Activated T-cell treated with anti-CD3 and anti-CD28 coated beads, Interleukin-2, amount 50 U/mL, for 72 hours (primary cell): ENCODE measurements around the gene ALDH2. TPM values are rescaled to one million over a fixed set of nuclear protein-coding genes. Genes with fewer than 3 reads are reported as not detected.
"Not testable (repeated sequence)": the region's sequence is repeated elsewhere in the genome, so short reads cannot be mapped to it uniquely, and the experiment has no call there.

Experiments used
- ATAC-seq, 2 donors: fragments of 150-1000 bp; cut with Tn5 transposase; replicated peaks in 1 of 2; 2 replicates each; pipeline ENCODE4 v1.10.0; 2021; ENCODE audit warnings: moderate library complexity in 2 of 2, mild to moderate bottlenecking in 1 of 2
- DNase-seq, 2 donors: peaks; one replicate each; pipeline ENCODE4 v3.0.0; 2021 to 2022; ENCODE audit warnings: mixed read lengths in 1 of 2
- H3K27ac Mint-ChIP-seq: one replicate; pipeline ENCODE4 v1.8.0; 2022; ENCODE audit warnings: mild to moderate bottlenecking, moderate library complexity, mixed read lengths
- H3K27me3 Mint-ChIP-seq: one replicate; pipeline ENCODE4 v1.8.0; 2022; ENCODE audit warnings: low read depth, mixed read lengths
- H3K36me3 Mint-ChIP-seq, 2 donors: one replicate each; pipeline ENCODE4 v1.8.0; 2022; ENCODE audit warnings: mixed read lengths in 2 of 2, mild to moderate bottlenecking in 1 of 2; ENCODE audit not compliant: insufficient read depth in 2 of 2
- H3K4me1 Mint-ChIP-seq: one replicate; pipeline ENCODE4 v1.8.0; 2022; ENCODE audit warnings: low read depth, mixed read lengths
- H3K4me3 Mint-ChIP-seq, 2 donors: one replicate each; pipeline ENCODE4 v1.8.0; 2022; ENCODE audit warnings: mild to moderate bottlenecking in 2 of 2, mixed read lengths in 2 of 2, moderate library complexity in 2 of 2
- H3K9me3 Mint-ChIP-seq, 2 donors: one replicate each; pipeline ENCODE4 v1.8.0; 2022; ENCODE audit warnings: mixed read lengths in 2 of 2
- total RNA-seq, 2 donors: library from RNA; stranded (reverse); gene quantifications; one replicate each; pipeline ENCODE4 v1.2.3, GENCODE V29; 2022

ALDH2 gene
- total RNA-seq, 2 donors from 2014 or later: 21.1 to 28.0 TPM

- H3K9me3 Mint-ChIP-seq: peaks cover 0 to 6% of the 10 kb centered on the region in 2 donors
- ATAC-seq (no peak), DNase-seq (no peak)
- no peaks in the 10 kb centered on the region for H3K4me1 Mint-ChIP-seq
- no peak overlapping the region for H3K4me3 Mint-ChIP-seq
- peaks cover 0 to 4% of the 10 kb centered on the region in 2 donors for H3K36me3 Mint-ChIP-seq
- H3K27me3 Mint-ChIP-seq: peaks cover under 1% of the 10 kb centered on the region
- H3K27ac Mint-ChIP-seq: peak overlapping the region; percentile 19
Measured at GRCh38 chr12:111828338-111828979, 61.7 kb downstream of the ALDH2 start.

- not testable (repeated sequence) for DNase-seq, H3K9me3 Mint-ChIP-seq, ATAC-seq, H3K27ac Mint-ChIP-seq, H3K4me3 Mint-ChIP-seq, H3K4me1 Mint-ChIP-seq, H3K27me3 Mint-ChIP-seq, H3K36me3 Mint-ChIP-seq
Measured at GRCh38 chr12:111829635-111830034, 62.9 kb downstream of the ALDH2 start.

DNA sequence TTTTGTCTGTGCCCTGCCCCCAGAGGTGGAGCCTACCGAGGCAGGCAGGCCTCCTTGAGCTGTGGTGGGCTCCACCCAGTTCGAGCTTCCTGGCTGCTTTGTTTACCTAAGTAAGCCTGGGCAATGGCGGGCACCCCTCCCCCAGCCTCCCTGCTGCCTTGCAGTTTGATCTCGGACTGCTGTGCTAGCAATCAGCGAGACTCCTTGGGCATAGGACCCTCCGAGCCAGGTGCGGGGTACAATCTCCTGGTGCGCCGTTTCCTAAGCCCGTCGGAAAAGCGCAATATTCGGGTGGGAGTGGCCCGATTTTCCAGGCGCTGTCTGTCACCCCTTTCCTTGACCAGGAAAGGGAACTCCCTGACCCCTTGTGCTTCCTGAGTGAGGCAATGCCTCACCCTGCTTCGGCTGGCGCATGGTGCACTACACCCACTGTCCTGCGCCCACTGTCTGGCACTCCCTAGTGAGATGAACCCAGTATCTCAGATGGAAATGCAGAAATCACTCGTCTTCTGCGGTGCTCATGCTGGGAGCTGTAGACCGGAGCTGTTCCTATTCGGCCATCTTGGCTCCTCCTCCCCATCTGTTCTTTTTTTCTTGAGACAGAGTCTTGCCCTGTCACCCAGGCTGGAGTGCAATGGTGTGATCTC lies 68.1 kb downstream of the ALDH2 start:
- not testable (repeated sequence) for H3K9me3 Mint-ChIP-seq, DNase-seq, H3K36me3 Mint-ChIP-seq, ATAC-seq, H3K27ac Mint-ChIP-seq, H3K27me3 Mint-ChIP-seq, H3K4me3 Mint-ChIP-seq
- peaks cover 19% of the 10 kb centered on the region for H3K4me1 Mint-ChIP-seq

GRCh38 chr12:111835531-111836181 lies 68.9 kb downstream of the ALDH2 start:
- DNase-seq, ATAC-seq, H3K9me3 Mint-ChIP-seq, H3K4me3 Mint-ChIP-seq, H3K36me3 Mint-ChIP-seq, H3K27me3 Mint-ChIP-seq, H3K27ac Mint-ChIP-seq: not testable (repeated sequence)
- H3K4me1 Mint-ChIP-seq: peaks cover 27% of the 10 kb centered on the region

- H3K27me3 Mint-ChIP-seq: no peaks in the 10 kb centered on the region
- no peak overlapping the region for H3K4me3 Mint-ChIP-seq
Measured at GRCh38 chr12:111838353-111838752, 71.6 kb downstream of the ALDH2 start.

GRCh38 chr12:111840807-111841206 lies 74.1 kb downstream of the ALDH2 start:
- Mint-ChIP-seq H3K36me3 (peaks cover 9 to 16% of the 10 kb centered on the region in 2 donors), H3K4me3 (peak overlapping the region; percentile 92 to 100), H3K27me3 (no peaks in the 10 kb centered on the region), H3K9me3 (no peaks in the 10 kb centered on the region), H3K4me1 (peaks cover 56% of the 10 kb centered on the region), H3K27ac (peak overlapping the region; percentile 100)
- ATAC-seq (no peak), DNase-seq (no peak)

More at GRCh38 chr12:111838353-111838752, 71.6 kb downstream of the ALDH2 start:
- H3K9me3 Mint-ChIP-seq: peaks cover 0 to 2% of the 10 kb centered on the region in 2 donors
- ATAC-seq (no peak), DNase-seq (no peak)
- H3K36me3 Mint-ChIP-seq: peaks cover 8 to 14% of the 10 kb centered on the region in 2 donors
- H3K27ac Mint-ChIP-seq: no peak overlapping the region
- peaks cover 41% of the 10 kb centered on the region for H3K4me1 Mint-ChIP-seq

DNA sequence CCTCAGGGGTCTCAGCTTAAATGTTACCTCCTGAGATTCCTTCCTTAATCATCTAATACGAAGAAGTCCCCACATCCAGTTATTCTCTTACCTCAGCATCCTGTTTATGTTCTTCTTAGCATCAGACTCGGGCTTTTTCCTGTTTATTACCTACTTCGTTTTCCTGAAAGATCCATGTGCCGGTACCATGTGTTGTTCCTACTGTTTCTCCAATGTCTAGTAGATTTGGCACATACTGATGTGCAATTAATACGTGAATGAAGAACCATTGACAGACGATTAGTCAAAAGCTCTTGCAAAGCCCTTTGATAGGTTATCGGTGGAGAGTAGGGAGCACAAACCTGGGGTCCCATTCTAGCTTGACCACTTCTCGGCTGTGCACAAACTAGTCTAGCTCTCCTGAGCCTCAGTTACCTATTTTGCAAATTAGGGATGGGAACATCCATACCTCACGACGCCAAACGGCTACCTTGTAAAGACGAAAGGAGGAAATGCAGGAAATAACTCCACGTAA lies 74.6 kb downstream of the ALDH2 start:
- Mint-ChIP-seq H3K27me3 (no peaks in the 10 kb centered on the region), H3K9me3 (no peaks in the 10 kb centered on the region), H3K4me1 (peaks cover 60% of the 10 kb centered on the region), H3K4me3 (peak overlapping the region; percentile 92 to 100), H3K27ac (peak overlapping the region; percentile 100), H3K36me3 (peaks cover 9 to 16% of the 10 kb centered on the region in 2 donors)
- no peak for ATAC-seq
- no peak for DNase-seq

GRCh38 chr12:111841750-111842555 lies 75.2 kb downstream of the ALDH2 start, which contains the start of gene MAPKAPK5:
TSS of gene MAPKAPK5 (plus strand) at chr12:111842228. CDS start at chr12:111842734, 506 bp downstream.
- Mint-ChIP-seq H3K4me1 (peaks cover 63% of the 10 kb centered on the region), H3K9me3 (no peaks in the 10 kb centered on the region), H3K27ac (peak within 1 kb of the TSS; percentile 100), H3K27me3 (no peaks in the 10 kb centered on the region), H3K4me3 (peak within 1 kb of the TSS; percentile 93 to 100), H3K36me3 (peaks cover 12 to 20% of the 10 kb centered on the region in 2 donors)
- DNase-seq (peak; percentile 96 to 97), ATAC-seq (peak; percentile 91 to 92)

DNA sequence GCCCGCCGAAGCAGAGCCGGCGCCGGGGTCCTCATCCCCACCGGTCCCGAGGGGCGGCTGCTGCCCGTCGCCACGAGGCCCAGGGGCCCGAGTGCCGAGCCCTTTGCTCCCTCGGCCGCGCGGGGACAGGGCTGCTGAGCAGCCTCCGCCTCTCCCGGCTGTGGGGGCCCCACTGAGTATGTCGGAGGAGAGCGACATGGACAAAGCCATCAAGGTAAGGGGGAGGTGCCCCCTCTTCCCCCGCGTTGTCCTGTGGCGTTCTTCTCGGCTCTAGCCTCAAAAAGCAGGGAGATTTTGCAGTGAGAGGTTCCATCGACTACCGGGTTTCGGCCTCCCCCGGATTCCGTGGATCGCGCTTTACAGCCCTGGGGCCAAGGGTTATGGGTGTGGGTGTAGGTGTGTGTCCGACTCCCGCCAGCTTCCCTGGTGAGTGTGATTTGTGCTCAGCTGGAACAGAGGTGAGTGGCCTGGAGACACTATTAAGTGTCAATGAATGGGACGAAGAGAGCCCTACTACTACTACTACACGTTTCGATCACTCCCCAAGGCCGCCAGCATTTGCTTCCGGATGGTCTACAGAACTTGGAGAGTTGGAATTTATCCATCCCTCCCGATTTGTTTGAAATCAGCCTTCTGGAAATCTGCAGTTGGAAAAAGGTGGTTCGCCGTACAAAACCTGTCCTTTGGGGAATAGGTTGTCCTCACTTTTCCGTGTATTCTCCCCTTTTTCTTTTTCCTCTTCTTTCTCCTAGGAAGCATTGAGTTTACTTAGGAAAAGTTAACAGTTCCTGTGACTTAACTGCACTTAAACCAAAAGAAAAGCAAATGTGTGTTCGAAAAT lies 76.0 kb downstream of the ALDH2 start:
- H3K4me1 Mint-ChIP-seq: peaks cover 69% of the 10 kb centered on the region

GRCh38 chr12:111846016-111846415 lies 79.3 kb downstream of the ALDH2 start:
- Mint-ChIP-seq H3K4me3 (no peak overlapping the region), H3K27ac (peak overlapping the region; percentile 45), H3K9me3 (no peaks in the 10 kb centered on the region), H3K27me3 (no peaks in the 10 kb centered on the region), H3K36me3 (peaks cover 14 to 25% of the 10 kb centered on the region in 2 donors), H3K4me1 (peaks cover 61% of the 10 kb centered on the region)
- ATAC-seq (no peak), DNase-seq (no peak)

More for the DNA sequence above, 76.0 kb downstream of the ALDH2 start:
- ATAC-seq: peak; percentile 29 to 32
- peak overlapping the region; percentile 93 to 95 for H3K4me3 Mint-ChIP-seq
- no peaks in the 10 kb centered on the region for H3K9me3 Mint-ChIP-seq
- H3K27ac Mint-ChIP-seq: peak overlapping the region; percentile 97
- peaks cover 12 to 22% of the 10 kb centered on the region in 2 donors for H3K36me3 Mint-ChIP-seq
- H3K27me3 Mint-ChIP-seq: no peaks in the 10 kb centered on the region
- peak in 1 of 2 donors; percentile 45 for DNase-seq

GRCh38 chr12:111850526-111850925 lies 83.8 kb downstream of the ALDH2 start:
- no peaks in the 10 kb centered on the region for H3K27me3 Mint-ChIP-seq

DNA sequence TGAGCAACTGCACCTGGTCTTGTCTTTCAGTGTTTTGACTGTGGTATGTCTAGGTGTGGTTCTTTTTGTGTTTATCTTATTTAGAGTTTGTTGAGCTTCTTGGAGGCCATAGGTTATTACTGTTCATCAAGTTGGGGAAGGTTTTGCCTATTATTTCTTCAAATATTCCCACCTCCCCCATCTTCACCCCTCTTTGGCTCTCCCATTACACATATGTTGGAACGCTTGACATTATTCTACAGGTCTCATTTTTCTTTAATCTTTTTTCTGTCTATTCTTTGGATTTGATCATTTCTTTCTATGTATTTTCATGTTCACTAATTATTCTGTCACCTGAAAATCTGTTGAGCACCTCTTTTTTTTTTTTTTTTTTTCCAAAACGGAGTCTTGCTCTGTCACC lies 91.5 kb downstream of the ALDH2 start:
- H3K9me3 Mint-ChIP-seq: no peaks in the 10 kb centered on the region
- no peak overlapping the region for H3K4me3 Mint-ChIP-seq
- H3K36me3 Mint-ChIP-seq: peaks cover 6 to 16% of the 10 kb centered on the region in 2 donors
- peaks cover 33% of the 10 kb centered on the region for H3K4me1 Mint-ChIP-seq
- ATAC-seq: no peak
- no peak overlapping the region for H3K27ac Mint-ChIP-seq
- no peak for DNase-seq
- H3K27me3 Mint-ChIP-seq: no peaks in the 10 kb centered on the region

More at GRCh38 chr12:111850526-111850925, 83.8 kb downstream of the ALDH2 start:
- no peak overlapping the region for H3K4me3 Mint-ChIP-seq
- ATAC-seq (no peak), DNase-seq (no peak)
- no peak overlapping the region for H3K27ac Mint-ChIP-seq
- no peaks in the 10 kb centered on the region for H3K9me3 Mint-ChIP-seq
- peaks cover 47% of the 10 kb centered on the region for H3K4me1 Mint-ChIP-seq
- H3K36me3 Mint-ChIP-seq: peaks cover 13 to 18% of the 10 kb centered on the region in 2 donors
